Measurements from ENCODE around the gene CACNA1C.

- TF ChIP-seq RAD21 (IDR thresholded peaks at IDR 0.05; ENCODE audit: insufficient read depth, low read depth, low read length) (no peak), GABPA (IDR thresholded peaks at IDR 0.05; ENCODE audit: low read depth) (no peak), POLR2AphosphoS5 (IDR thresholded peaks at IDR 0.05; ENCODE audit: low read length) (no peak), POLR2AphosphoS2 (IDR thresholded peaks at IDR 0.05; ENCODE audit: low read depth, low read length) (no peak), CTCF (IDR thresholded peaks at IDR 0.05 in 2 of 3, conservative IDR thresholded peaks at IDR 0.05 in 1 of 3; ENCODE audit: control insufficient read depth in 2 of 3, extremely low read depth in 1 of 3, insufficient read depth in 1 of 3, low read depth in 3 of 3, low read length in 3 of 3) (no peak), ZNF592 (IDR thresholded peaks at IDR 0.05) (no peak), POLR2A (IDR thresholded peaks at IDR 0.05; ENCODE audit: low read depth, low read length) (no peak), FOS (IDR thresholded peaks at IDR 0.05; ENCODE audit: borderline replicate concordance, extremely low read depth, insufficient read length) (no peak), USF1 (IDR thresholded peaks at IDR 0.05; ENCODE audit: borderline replicate concordance, extremely low read length, insufficient read depth, low read depth, low read length) (no peak), CREB1 (IDR thresholded peaks at IDR 0.05; ENCODE audit: low read depth) (no peak), EED (IDR thresholded peaks at IDR 0.05; ENCODE audit: low read depth) (no peak), FOXK2 (IDR thresholded peaks at IDR 0.05) (no peak), YBX1 (IDR thresholded peaks at IDR 0.05) (no peak)
These were observed 172.9 kb downstream of the CACNA1C start for GRCh38 chr12:2225696-2226095.

Data from GM12878 (cell line).